Measurements from ENCODE around the gene KCNH4. TPM values are rescaled to one million over a fixed set of nuclear protein-coding genes. Genes with fewer than 3 reads are reported as not detected.

Gene KCNH4
- total RNA-seq, 1 donor from 2014 or later: not detected

- no peak for TF ChIP-seq CTCF (IDR thresholded peaks at IDR 0.05)
- Mint-ChIP-seq H3K27ac (ENCODE audit: unreplicated experiment) (no peak overlapping the region), H3K4me3 (ENCODE audit: unreplicated experiment) (peak overlapping the region; percentile 56)
Measured at GRCh38 chr17:42120161-42120769, 60.7 kb downstream of the KCNH4 start.

DNA sequence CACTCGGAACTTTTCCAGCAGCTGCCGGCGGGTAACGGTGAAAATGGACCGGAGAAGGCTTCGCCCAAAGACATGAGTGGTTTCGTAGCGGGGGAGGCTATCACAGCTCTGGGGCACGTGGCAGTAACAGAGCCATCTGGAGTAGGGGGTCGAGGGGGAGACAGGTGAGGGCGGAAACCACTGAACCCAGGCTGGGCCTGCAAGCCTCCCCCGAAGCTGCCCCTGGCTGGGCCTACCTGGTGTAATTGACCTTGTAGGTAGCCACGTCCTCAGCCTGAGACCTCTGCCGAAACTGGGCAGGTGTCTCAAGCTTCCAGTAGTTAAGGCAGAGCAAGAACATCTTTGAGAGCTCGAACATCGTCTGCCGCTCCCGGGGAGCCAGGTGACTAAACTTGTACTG, 61.6 kb downstream of the KCNH4 start:
- Mint-ChIP-seq H3K4me1 (ENCODE audit: low read depth) (peaks cover 21% of the 10 kb centered on the region), H3K9me3 (ENCODE audit: low read depth) (no peaks in the 10 kb centered on the region), H3K27me3 (ENCODE audit: low read depth) (no peaks in the 10 kb centered on the region), H3K4me3 (ENCODE audit: unreplicated experiment) (no peak overlapping the region), H3K27ac (ENCODE audit: unreplicated experiment) (no peak overlapping the region), H3K36me3 (ENCODE audit: low read depth) (peaks cover 11% of the 10 kb centered on the region)
- TF ChIP-seq CTCF (IDR thresholded peaks at IDR 0.05): no peak
- no peak for DNase-seq (ENCODE audit: low spot score)

More at GRCh38 chr17:42120161-42120769, 60.7 kb downstream of the KCNH4 start:
- H3K27me3 Mint-ChIP-seq (ENCODE audit: low read depth): no peaks in the 10 kb centered on the region
- no peak for DNase-seq (ENCODE audit: low spot score)
- H3K9me3 Mint-ChIP-seq (ENCODE audit: low read depth): no peaks in the 10 kb centered on the region
- peaks cover 21% of the 10 kb centered on the region for H3K4me1 Mint-ChIP-seq (ENCODE audit: low read depth)
- H3K36me3 Mint-ChIP-seq (ENCODE audit: low read depth): peaks cover 9% of the 10 kb centered on the region

DNA sequence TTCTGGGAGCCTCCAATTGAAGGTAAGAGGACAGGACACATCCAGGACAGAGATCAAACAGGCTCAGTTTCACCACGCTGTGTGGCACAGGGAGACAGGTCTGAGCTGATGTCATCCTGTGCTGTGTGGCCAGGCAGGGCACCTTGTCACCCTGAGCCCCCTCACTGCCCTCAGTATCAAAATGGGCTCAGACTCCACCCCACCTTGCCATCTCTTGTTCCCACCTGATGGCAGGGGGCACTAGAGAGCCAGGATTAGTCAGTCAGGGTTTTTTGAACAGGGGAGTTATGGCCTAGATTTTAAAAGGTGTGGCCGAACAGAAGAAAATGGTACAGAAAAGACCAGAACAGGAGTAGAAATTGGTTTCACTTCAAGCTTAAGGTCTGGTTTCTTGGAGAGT, 62.4 kb downstream of the KCNH4 start:
- no peaks in the 10 kb centered on the region for H3K27me3 Mint-ChIP-seq (ENCODE audit: low read depth)
- no peaks in the 10 kb centered on the region for H3K9me3 Mint-ChIP-seq (ENCODE audit: low read depth)
- peaks cover 13% of the 10 kb centered on the region for H3K36me3 Mint-ChIP-seq (ENCODE audit: low read depth)
- peak; percentile 69 for TF ChIP-seq CTCF (IDR thresholded peaks at IDR 0.05)
- DNase-seq (ENCODE audit: low spot score): no peak
- peaks cover 21% of the 10 kb centered on the region for H3K4me1 Mint-ChIP-seq (ENCODE audit: low read depth)
- H3K27ac Mint-ChIP-seq (ENCODE audit: unreplicated experiment): no peak overlapping the region
- no peak overlapping the region for H3K4me3 Mint-ChIP-seq (ENCODE audit: unreplicated experiment)

DNA sequence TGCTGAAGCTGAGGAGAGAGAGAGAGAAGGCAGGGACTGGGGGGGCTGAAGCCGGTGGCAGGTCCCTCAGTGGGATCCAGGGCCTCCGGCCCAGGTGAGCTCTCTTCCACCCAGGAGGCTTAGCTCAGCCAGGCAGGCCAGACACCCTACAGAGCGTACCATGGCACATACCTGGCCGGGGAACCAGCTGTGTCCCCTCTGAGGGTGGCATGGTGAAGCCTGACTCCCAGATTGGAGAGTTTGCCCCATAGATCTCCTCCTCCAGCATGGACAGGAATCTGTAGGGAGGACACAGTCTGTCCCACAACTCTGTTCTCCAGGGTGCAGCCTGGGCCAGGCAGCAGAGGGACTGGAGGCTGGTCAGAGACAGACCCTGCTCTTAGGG, 62.8 kb downstream of the KCNH4 start:
- Mint-ChIP-seq H3K27me3 (ENCODE audit: low read depth) (no peaks in the 10 kb centered on the region), H3K9me3 (ENCODE audit: low read depth) (no peaks in the 10 kb centered on the region), H3K27ac (ENCODE audit: unreplicated experiment) (no peak overlapping the region), H3K36me3 (ENCODE audit: low read depth) (peaks cover 14% of the 10 kb centered on the region), H3K4me1 (ENCODE audit: low read depth) (peaks cover 21% of the 10 kb centered on the region), H3K4me3 (ENCODE audit: unreplicated experiment) (no peak overlapping the region)
- no peak for DNase-seq (ENCODE audit: low spot score)
- TF ChIP-seq CTCF (IDR thresholded peaks at IDR 0.05): no peak

DNA sequence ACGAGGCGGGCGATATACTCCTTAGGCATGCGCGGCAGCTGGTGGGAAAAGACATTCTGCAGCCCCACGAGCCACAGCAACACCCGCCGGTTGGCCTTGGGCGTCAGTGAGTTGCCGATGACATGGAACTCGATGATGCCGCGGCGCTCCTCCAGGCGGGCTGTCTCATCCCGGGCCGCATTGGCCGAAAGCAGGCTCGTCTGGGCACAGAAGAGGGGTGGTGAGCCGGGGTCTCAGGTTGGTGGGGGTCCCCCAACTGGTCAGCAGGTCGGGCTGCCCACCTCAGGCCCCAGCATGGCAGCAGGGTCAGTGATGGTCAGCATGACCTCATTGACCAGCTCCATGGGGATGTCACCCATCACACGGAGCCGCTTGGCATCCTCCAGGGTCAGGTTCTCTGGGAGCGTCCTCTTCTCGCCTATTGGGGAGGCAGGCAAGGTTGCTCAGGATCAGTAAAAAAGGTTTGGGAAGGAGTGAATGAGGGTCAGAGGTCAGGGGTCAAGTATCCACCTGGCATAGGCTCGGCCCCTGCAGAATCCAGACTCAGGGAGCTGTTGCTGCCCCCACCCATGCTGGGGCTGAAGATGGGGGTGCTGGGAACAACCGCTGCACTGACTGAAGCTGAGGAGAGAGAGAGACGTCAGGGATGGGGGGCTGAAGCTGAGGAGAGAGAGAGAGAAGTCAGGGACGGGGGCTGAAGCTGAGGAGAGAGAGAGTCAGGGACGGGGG, 63.4 kb downstream of the KCNH4 start:
- H3K36me3 Mint-ChIP-seq (ENCODE audit: low read depth): peaks cover 14% of the 10 kb centered on the region
- peaks cover 21% of the 10 kb centered on the region for H3K4me1 Mint-ChIP-seq (ENCODE audit: low read depth)
- H3K27ac Mint-ChIP-seq (ENCODE audit: unreplicated experiment): no peak overlapping the region
- no peaks in the 10 kb centered on the region for H3K27me3 Mint-ChIP-seq (ENCODE audit: low read depth)
- H3K4me3 Mint-ChIP-seq (ENCODE audit: unreplicated experiment): no peak overlapping the region
- no peaks in the 10 kb centered on the region for H3K9me3 Mint-ChIP-seq (ENCODE audit: low read depth)
- no peak for TF ChIP-seq CTCF (IDR thresholded peaks at IDR 0.05)
- DNase-seq (ENCODE audit: low spot score): no peak
